B cell (primary cell): Measurements from ENCODE around the gene BUD13. TPM values are rescaled to one million over a fixed set of nuclear protein-coding genes. Genes with fewer than 3 reads are reported as not detected.

Source experiments
- ATAC-seq: fragments of 200-7000 bp; cut with Tn5 transposase; one replicate; pipeline ENCODE4 v1.10.0; 2021; ENCODE audit warnings: low read depth, mild to moderate bottlenecking, moderate number of reproducible peaks, moderate library complexity
- CTCF ChIA-PET: fragments of 350-600 bp; sonication (Branson Sonifier 250); formaldehyde crosslinking; loops from one replicate; lab custom pipeline; 2021; ENCODE audit warnings: antibody characterized with exemption, inconsistent platforms; lab: Charles Lee
- POLR2A ChIA-PET: fragments of 350-600 bp; sonication (Branson Sonifier 250); formaldehyde crosslinking; loops from one replicate; lab custom pipeline; 2021; ENCODE audit warnings: antibody characterized with exemption; lab: Charles Lee
- DNase-seq: peaks from one replicate; pipeline ENCODE4 v3.0.0; 2013
- H2AFZ ChIP-seq: 2 replicates; pipeline ENCODE4 v1.6.1; 2012; ENCODE audit warnings: mild to moderate bottlenecking, low read depth, low read length; ENCODE audit not compliant: insufficient read depth, poor library complexity, severe bottlenecking
- H3K27ac ChIP-seq, 2 donors: 1 replicate in 1 of 2; 2 replicates in 1 of 2; pipeline ENCODE4 v1.5.1; 2012 to 2013; ENCODE audit warnings: low read length in 2 of 2, mild to moderate bottlenecking in 2 of 2, moderate library complexity in 1 of 2
- H3K27me3 ChIP-seq, 4 experiments: fragments of 200-600 bp in 1 of 4; sonication (generic) in 1 of 4; replicated peaks in 1 of 4; 1 replicate in 2 of 4; 2 replicates in 2 of 4; pipeline versions ENCODE4 v1.6.1 to v1.7.0; 2013 to 2016; ENCODE audit warnings: low read length in 3 of 4, mild to moderate bottlenecking in 2 of 4, mixed read lengths in 1 of 4, moderate library complexity in 1 of 4; ENCODE audit not compliant: insufficient read depth in 4 of 4, control insufficient read depth in 3 of 4; ENCODE audit errors: control extremely low read depth in 1 of 4
- H3K36me3 ChIP-seq, 2 experiments: replicated peaks in 1 of 2; 1 replicate in 1 of 2; 2 replicates in 1 of 2; pipeline versions ENCODE4 v1.6.1 to v1.7.1; 2013; ENCODE audit warnings: low read length in 1 of 2; ENCODE audit not compliant: insufficient read depth in 2 of 2, control insufficient read depth in 1 of 2; ENCODE audit errors: control extremely low read depth in 1 of 2, extremely low read depth in 1 of 2
- H3K4me1 ChIP-seq, 2 donors: fragments of 200-600 bp in 1 of 2; sonication (generic) in 1 of 2; 1 replicate in 1 of 2; 2 replicates in 1 of 2; pipeline versions ENCODE4 v1.5.1 to v1.6.1; 2013 to 2017; ENCODE audit warnings: low read length in 2 of 2; ENCODE audit not compliant: control insufficient read depth in 2 of 2, insufficient read depth in 2 of 2
- H3K4me2 ChIP-seq: replicated peaks from 2 replicates; pipeline ENCODE3; 2012; ENCODE audit warnings: mild to moderate bottlenecking, low read depth, low read length; ENCODE audit not compliant: poor library complexity, severe bottlenecking
- H3K4me3 ChIP-seq, 5 experiments: fragments of 200-600 bp in 1 of 5; sonication (generic) in 1 of 5; 1 replicate in 3 of 5; 2 replicates in 2 of 5; pipeline versions ENCODE4 v1.5.1 to v1.7.0; 2011 to 2016; ENCODE audit warnings: low read length in 4 of 5, mild to moderate bottlenecking in 4 of 5, low read depth in 2 of 5, control low read depth in 1 of 5, moderate library complexity in 1 of 5; ENCODE audit not compliant: insufficient read depth in 1 of 5; ENCODE audit errors: control extremely low read depth in 1 of 5, extremely low read depth in 1 of 5
- H3K79me2 ChIP-seq: fragments of 200-600 bp; sonication (generic); one replicate; pipeline ENCODE4 v1.6.0; 2016; ENCODE audit warnings: low read length; ENCODE audit not compliant: control insufficient read depth, insufficient read depth
- H3K9ac ChIP-seq: fragments of 200-600 bp; sonication (generic); 2 replicates; pipeline ENCODE4 v1.6.1; 2017; ENCODE audit warnings: mild to moderate bottlenecking, low read length, moderate library complexity
- H3K9me3 ChIP-seq, 3 donors: one replicate each; pipeline versions ENCODE4 v1.6.1 to v1.7.1; 2013; ENCODE audit warnings: low read length in 2 of 3; ENCODE audit not compliant: control insufficient read depth in 2 of 3, insufficient read depth in 1 of 3; ENCODE audit errors: control extremely low read depth in 1 of 3
- H4K20me1 ChIP-seq: 2 replicates; pipeline ENCODE4 v1.6.0; 2012; ENCODE audit warnings: mild to moderate bottlenecking, low read length; ENCODE audit not compliant: insufficient read depth, control insufficient read depth, poor library complexity, severe bottlenecking
- H3K27ac Mint-ChIP-seq: one replicate; pipeline ENCODE4 v1.8.0; 2021; ENCODE audit warnings: mixed read lengths
- H3K27me3 Mint-ChIP-seq: one replicate; pipeline ENCODE4 v1.8.0; 2021; ENCODE audit warnings: mixed read lengths
- H3K4me1 Mint-ChIP-seq: one replicate; pipeline ENCODE4 v1.8.0; 2021; ENCODE audit warnings: mixed read lengths
- H3K4me3 Mint-ChIP-seq: one replicate; pipeline ENCODE4 v1.8.0; 2021; ENCODE audit warnings: mixed read lengths
- H3K9me3 Mint-ChIP-seq: one replicate; pipeline ENCODE4 v1.8.0; 2022; ENCODE audit warnings: mixed read lengths; ENCODE audit not compliant: insufficient read depth
- CTCF ChIP-seq: fragments of 200-600 bp; IDR thresholded peaks from one replicate; pipeline ENCODE4 v1.8.0; 2022; ENCODE audit warnings: antibody characterized with exemption, mild to moderate bottlenecking
- EZH2 ChIP-seq: IDR thresholded peaks from 2 replicates; pipeline ENCODE4 v1.6.1; 2012; ENCODE audit warnings: borderline replicate concordance, low read depth, mild to moderate bottlenecking, moderate library complexity, low read length; ENCODE audit not compliant: insufficient read depth, poor library complexity, severe bottlenecking
- WGBS: methylation state at CpG from one replicate; pipeline ENCODE4 v1.1.5; 2013; ENCODE audit warnings: missing lambda C conversion rate; ENCODE audit not compliant: insufficient coverage; 5-methylcytosine and 5-hydroxymethylcytosine counted together
- intact Hi-C: fragments of 100-400 bp; cut with micrococcal nuclease; formaldehyde crosslinking; loops from one replicate; pipeline ENCODE4 v1.10.0; 2022
- polyA plus RNA-seq: library from polyadenylated mRNA; depleted of rRNA; stranded (reverse); fragments of >200 nt; gene quantifications from 2 replicates; pipeline ENCODE4 v1.2.3, GENCODE V29; 2012
- total RNA-seq, 2 donors: library from RNA; stranded (reverse); fragments of 120-200 nt in 1 of 2; gene quantifications; 1 replicate in 1 of 2; 2 replicates in 1 of 2; pipeline versions ENCODE4 v1.2.3 to v1.2.4, GENCODE V29; 2013 to 2022

BUD13 gene
- total and polyA plus RNA-seq, 2 donors (not counting 1 experiment from before 2014, with no cell fraction given) = 14.1 to 24.2 TPM

DNA sequence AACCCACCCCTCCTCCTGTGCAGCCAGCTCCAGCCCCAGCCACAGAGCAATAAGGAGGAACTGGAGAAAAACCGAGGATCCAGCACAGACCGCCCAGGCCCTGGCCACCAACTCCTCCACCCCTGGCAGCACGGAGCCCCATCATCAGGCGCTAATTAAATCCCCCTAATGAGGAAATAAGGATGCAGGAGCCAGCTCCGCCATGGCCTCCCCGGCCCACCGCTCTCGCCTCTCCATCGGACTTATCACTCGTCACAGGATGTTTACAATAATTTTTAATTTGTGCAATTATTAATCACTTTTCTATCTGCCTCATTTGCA lies 42.6 kb downstream of the BUD13 start:
- H3K9me3 Mint-ChIP-seq = no peaks in the 10 kb centered on the region
- DNase-seq (no peak), ATAC-seq (no peak)
- ChIA-PET CTCF (no interaction called here), POLR2A (no interaction called here)
- no peaks in the 10 kb centered on the region for H3K9me3 ChIP-seq
- H3K4me1 ChIP-seq = peaks cover 0 to 12% of the 10 kb centered on the region in 2 donors
- no peaks in the 10 kb centered on the region for H4K20me1 ChIP-seq
- H2AFZ ChIP-seq = no peak overlapping the region
- H3K9ac ChIP-seq = no peak overlapping the region
- H3K27ac Mint-ChIP-seq = no peak overlapping the region
- no peak overlapping the region for H3K4me3 ChIP-seq
- no peak overlapping the region for H3K4me2 ChIP-seq
- H3K79me2 ChIP-seq = no peaks in the 10 kb centered on the region
- TF ChIP-seq CTCF = no peak
- no peak for TF ChIP-seq EZH2
- no peak overlapping the region for H3K27ac ChIP-seq
- intact Hi-C loops = no loop called here
- peaks cover 7% of the 10 kb centered on the region for H3K27me3 Mint-ChIP-seq
- H3K4me3 Mint-ChIP-seq = no peak overlapping the region
- 90% methylated on average over 2 of the region's 10 CpGs for WGBS
- H3K27me3 ChIP-seq = no peaks in the 10 kb centered on the region
- H3K36me3 ChIP-seq = no peaks in the 10 kb centered on the region
- peaks cover 15% of the 10 kb centered on the region for H3K4me1 Mint-ChIP-seq

DNA sequence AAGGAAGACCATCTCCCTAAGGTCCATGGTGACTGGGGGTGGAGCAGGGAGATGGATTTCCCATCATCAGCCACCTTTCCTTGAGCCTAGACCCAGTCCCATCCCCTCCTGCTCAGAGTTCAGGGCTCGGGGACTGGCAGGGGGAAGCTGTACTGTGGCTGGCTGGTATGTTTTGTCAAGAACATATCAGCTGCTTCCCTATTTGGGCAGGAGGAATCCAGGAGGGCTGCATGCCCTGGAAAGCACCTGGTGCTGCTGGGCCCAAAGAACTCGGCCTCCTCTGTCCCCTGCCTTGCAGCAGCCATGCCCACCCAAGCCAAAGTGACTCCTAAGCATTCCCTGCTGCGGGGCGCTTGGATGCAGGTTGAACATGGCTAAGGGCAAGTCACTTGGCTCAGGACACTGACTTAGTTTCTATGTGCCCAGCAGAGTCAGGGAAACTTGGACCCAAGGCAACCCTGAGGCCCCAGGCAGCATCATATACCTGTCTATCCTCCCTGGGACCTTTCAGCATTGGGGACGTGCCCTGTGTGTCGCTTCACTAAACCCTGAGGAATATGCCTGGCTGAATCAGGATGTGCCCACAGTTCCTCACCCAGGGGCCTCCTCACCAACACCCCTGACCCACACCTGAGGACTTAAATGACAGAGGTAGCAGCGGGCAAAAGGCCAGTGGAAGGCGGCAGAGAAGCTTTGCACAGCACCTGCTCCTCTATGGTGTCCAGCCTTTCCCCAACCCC lies 43.1 kb downstream of the BUD13 start:
- H3K4me1 Mint-ChIP-seq = peaks cover 15% of the 10 kb centered on the region
- Histone ChIP-seq H4K20me1 (no peaks in the 10 kb centered on the region), H2AFZ (no peak overlapping the region), H3K27ac (no peak overlapping the region), H3K4me2 (no peak overlapping the region), H3K79me2 (no peaks in the 10 kb centered on the region), H3K9ac (no peak overlapping the region), H3K9me3 (no peaks in the 10 kb centered on the region), H3K4me1 (peaks cover 0 to 12% of the 10 kb centered on the region in 2 donors), H3K4me3 (no peak overlapping the region), H3K27me3 (no peaks in the 10 kb centered on the region), H3K36me3 (no peaks in the 10 kb centered on the region)
- ChIA-PET CTCF (no interaction called here), POLR2A (no interaction called here)
- ATAC-seq (no peak), DNase-seq (no peak)
- no peak overlapping the region for H3K27ac Mint-ChIP-seq
- 88% methylated on average over 7 of the region's 8 CpGs for WGBS
- no peak overlapping the region for H3K4me3 Mint-ChIP-seq
- TF ChIP-seq CTCF (no peak), EZH2 (no peak)
- peaks cover 10% of the 10 kb centered on the region for H3K27me3 Mint-ChIP-seq
- H3K9me3 Mint-ChIP-seq = no peaks in the 10 kb centered on the region
- intact Hi-C loops = no loop called here
